Parathyroid adenoma (tissue), 2 donors: ENCODE results near the gene RASAL1.

ENCODE experiments used
- H2AFZ ChIP-seq: fragments of 300-600 bp; sonication (generic); one replicate; pipeline ENCODE4 v1.7.0; 2017; ENCODE audit warnings: antibody characterized with exemption, mild to moderate bottlenecking
- H3K27ac ChIP-seq: fragments of 300-600 bp; sonication (generic); one replicate; pipeline ENCODE4 v1.7.0; 2017
- H3K27me3 ChIP-seq: fragments of 300-600 bp; sonication (generic); one replicate; pipeline ENCODE4 v1.7.0; 2017; ENCODE audit warnings: low read length; ENCODE audit not compliant: control insufficient read depth, insufficient read depth
- H3K36me3 ChIP-seq: fragments of 300-600 bp; sonication (generic); one replicate; pipeline ENCODE4 v1.7.0; 2017; ENCODE audit warnings: low read length; ENCODE audit not compliant: control insufficient read depth, insufficient read depth
- H3K4me1 ChIP-seq: fragments of 300-600 bp; sonication (generic); one replicate; pipeline ENCODE4 v1.7.0; 2017; ENCODE audit warnings: control low read depth
- H3K4me2 ChIP-seq: fragments of 300-600 bp; sonication (generic); one replicate; pipeline ENCODE4 v1.7.0; 2017; ENCODE audit warnings: low read length
- H3K4me3 ChIP-seq: fragments of 300-600 bp; sonication (generic); one replicate; pipeline ENCODE4 v1.7.0; 2017; ENCODE audit warnings: low read depth, low read length
- H3K79me2 ChIP-seq: fragments of 300-600 bp; sonication (generic); one replicate; pipeline ENCODE4 v1.7.0; 2017; ENCODE audit warnings: control low read depth
- H3K9ac ChIP-seq: fragments of 300-600 bp; sonication (generic); one replicate; pipeline ENCODE4 v1.7.0; 2017; ENCODE audit warnings: mild to moderate bottlenecking
- H3K9me3 ChIP-seq: fragments of 300-600 bp; sonication (generic); one replicate; pipeline ENCODE4 v1.7.0; 2017; ENCODE audit warnings: low read length; ENCODE audit not compliant: control insufficient read depth
- TF ChIP-seq, protein P1 (sequence below): fragments of 300-600 bp; sonication (generic); IDR thresholded peaks from one replicate; pipeline ENCODE4 v1.7.0; 2017; ENCODE audit warnings: antibody characterized with exemption, mild to moderate bottlenecking
- donor health status: primary hyperparathyroidism.

Gene RASAL1

DNA sequence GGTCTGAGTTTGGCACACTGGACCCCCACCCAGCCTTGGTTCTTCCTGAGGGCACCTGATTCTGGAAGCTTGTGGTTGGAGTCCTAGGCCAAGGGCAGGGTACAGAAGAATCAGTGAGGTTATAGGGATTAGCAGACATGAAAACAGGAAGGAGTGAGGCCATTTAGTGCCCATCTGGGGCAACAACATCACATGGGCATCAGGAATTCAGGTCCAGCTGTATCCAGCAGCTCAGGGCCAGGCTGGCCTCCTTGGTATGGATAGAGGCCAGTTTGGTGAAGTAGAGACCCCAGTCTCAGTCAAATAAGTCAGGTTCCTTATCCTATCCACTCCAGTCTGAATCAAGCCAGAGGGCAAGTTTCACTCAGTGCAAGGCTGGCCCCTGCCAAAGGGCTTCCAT is 36.2 kb downstream of the RASAL1 start:
- Histone ChIP-seq H3K9me3 (no peaks in the 10 kb centered on the region), H3K9ac (no peak overlapping the region), H3K27ac (peak overlapping the region; percentile 66), H3K4me3 (no peak overlapping the region), H3K4me1 (peaks cover 16% of the 10 kb centered on the region), H3K4me2 (no peak overlapping the region), H3K79me2 (peaks cover 3% of the 10 kb centered on the region), H2AFZ (no peak overlapping the region), H3K36me3 (no peaks in the 10 kb centered on the region), H3K27me3 (no peaks in the 10 kb centered on the region)
- TF ChIP-seq, protein P1, sequence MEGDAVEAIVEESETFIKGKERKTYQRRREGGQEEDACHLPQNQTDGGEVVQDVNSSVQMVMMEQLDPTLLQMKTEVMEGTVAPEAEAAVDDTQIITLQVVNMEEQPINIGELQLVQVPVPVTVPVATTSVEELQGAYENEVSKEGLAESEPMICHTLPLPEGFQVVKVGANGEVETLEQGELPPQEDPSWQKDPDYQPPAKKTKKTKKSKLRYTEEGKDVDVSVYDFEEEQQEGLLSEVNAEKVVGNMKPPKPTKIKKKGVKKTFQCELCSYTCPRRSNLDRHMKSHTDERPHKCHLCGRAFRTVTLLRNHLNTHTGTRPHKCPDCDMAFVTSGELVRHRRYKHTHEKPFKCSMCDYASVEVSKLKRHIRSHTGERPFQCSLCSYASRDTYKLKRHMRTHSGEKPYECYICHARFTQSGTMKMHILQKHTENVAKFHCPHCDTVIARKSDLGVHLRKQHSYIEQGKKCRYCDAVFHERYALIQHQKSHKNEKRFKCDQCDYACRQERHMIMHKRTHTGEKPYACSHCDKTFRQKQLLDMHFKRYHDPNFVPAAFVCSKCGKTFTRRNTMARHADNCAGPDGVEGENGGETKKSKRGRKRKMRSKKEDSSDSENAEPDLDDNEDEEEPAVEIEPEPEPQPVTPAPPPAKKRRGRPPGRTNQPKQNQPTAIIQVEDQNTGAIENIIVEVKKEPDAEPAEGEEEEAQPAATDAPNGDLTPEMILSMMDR = no peak

DNA sequence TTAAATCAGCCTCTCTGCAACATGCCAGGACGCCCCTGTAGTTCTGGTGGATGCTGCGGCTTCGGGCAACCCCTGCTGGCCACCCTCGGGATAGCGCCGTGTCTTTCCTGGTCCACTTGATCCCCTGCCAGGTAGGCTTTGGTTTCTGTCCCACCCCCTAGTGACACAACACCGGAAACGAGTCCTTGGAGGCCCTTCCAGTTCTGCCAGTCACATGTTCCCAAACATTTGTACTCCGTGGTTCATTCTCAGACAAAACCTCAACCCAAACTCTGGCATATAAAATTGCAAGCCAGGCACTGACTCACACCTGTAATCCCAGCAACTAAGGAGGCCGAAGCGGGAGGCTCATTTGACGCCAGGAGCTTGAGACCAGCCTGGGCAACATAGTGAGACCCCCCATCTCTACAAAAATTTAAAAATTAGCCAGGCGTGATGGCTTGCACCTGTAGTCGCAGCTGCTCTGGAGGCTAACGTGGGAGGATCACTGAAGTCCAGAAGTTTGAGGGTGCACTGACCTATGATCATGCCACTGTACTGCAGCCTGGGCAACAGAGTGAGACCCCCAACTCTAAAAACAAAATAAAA is 37.0 kb downstream of the RASAL1 start:
- no peak overlapping the region for H3K9ac ChIP-seq
- no peaks in the 10 kb centered on the region for H3K27me3 ChIP-seq
- peaks cover 16% of the 10 kb centered on the region for H3K4me1 ChIP-seq
- no peaks in the 10 kb centered on the region for H3K9me3 ChIP-seq
- no peak overlapping the region for H3K4me2 ChIP-seq
- no peaks in the 10 kb centered on the region for H3K36me3 ChIP-seq
- H2AFZ ChIP-seq = no peak overlapping the region
- peaks cover under 1% of the 10 kb centered on the region for H3K79me2 ChIP-seq
- TF ChIP-seq, protein P1 = peak; percentile 95
- peak overlapping the region; percentile 66 for H3K27ac ChIP-seq
- no peak overlapping the region for H3K4me3 ChIP-seq

DNA sequence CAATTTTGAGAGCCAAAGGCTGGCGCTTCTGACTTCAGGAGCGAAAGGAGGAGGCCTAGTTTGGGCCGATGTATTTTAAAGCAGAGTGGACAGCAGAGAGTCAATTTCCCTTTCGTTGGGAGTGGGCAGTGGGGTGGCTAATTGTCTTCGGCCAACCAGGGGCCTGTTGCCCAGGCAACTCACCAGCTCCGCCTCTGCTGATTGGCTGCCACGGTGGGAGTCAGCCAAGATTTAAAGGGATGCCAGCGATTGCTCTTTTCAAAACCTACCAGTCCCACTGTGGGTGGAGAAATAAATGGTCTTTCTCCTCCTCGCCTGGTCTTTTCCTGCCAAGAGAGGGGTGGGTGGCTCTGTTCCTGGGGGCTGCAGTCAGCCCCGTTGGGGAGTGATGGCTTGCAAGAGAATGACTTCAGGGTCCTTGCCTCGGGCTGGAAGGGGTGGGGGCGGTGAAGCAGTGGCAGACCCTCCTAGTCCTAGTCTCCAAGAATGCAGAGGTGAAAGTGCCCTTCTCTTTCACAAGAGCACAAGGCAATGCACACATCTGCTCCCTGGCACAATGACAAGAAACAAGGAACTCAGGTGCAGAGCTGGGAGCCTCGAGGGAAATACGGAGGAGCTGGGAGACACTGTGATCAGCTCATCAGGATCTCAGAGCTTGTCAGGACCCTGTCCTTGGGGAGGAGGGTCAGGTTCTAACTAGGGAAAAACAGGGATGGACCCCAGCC is 37.7 kb downstream of the RASAL1 start:
- H3K9me3 ChIP-seq = no peaks in the 10 kb centered on the region
- H2AFZ ChIP-seq = no peak overlapping the region
- H3K4me2 ChIP-seq = no peak overlapping the region
- H3K9ac ChIP-seq = no peak overlapping the region
- H3K36me3 ChIP-seq = no peaks in the 10 kb centered on the region
- H3K4me3 ChIP-seq = no peak overlapping the region
- peaks cover 16% of the 10 kb centered on the region for H3K4me1 ChIP-seq
- peak overlapping the region; percentile 66 for H3K27ac ChIP-seq
- no peaks in the 10 kb centered on the region for H3K27me3 ChIP-seq
- no peaks in the 10 kb centered on the region for H3K79me2 ChIP-seq
- TF ChIP-seq, protein P1 = no peak

DNA sequence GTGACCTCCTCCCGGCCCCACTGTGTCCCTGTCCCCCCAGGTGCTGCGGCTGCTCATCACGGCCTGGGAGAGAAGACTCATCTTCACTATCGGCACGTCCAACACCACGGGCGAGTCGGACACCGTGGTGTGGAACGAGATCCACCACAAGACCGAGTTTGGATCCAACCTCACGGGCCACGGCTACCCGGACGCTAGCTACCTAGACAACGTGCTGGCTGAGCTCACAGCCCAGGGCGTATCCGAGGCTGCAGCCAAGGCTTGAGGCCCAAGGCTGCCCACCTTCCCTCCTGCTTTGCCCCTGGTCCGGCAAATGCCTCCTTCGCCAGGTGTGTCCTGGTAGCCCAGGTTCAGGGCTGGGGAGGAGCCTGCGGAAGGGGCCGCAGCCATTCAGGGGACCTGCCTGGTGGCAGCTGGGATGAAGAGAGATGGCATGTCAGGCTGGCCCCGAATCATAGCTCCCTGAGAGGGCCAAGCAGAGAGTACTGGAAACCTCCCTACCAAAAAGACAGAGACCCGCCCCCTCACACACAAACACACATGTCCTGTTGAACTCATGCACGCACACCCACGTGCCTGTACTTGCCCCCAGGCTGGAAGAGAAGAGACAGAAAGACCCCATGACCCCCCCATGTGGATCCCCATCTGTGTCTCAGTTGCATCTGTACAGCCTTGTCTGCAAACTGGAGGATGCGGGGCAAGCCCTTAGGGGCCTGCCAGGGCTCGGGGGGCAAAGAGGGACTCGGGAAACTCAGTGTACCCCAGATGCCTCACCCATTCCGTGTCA is 38.7 kb downstream of the RASAL1 start:
- Histone ChIP-seq H3K27ac (no peak overlapping the region), H3K27me3 (no peaks in the 10 kb centered on the region), H3K4me2 (no peak overlapping the region), H3K9ac (no peak overlapping the region), H3K36me3 (no peaks in the 10 kb centered on the region), H3K4me1 (peaks cover 19% of the 10 kb centered on the region), H3K79me2 (no peaks in the 10 kb centered on the region), H2AFZ (no peak overlapping the region), H3K4me3 (no peak overlapping the region), H3K9me3 (no peaks in the 10 kb centered on the region)
- TF ChIP-seq, protein P1 = no peak
